Neutrophil (primary cell): ENCODE data around the gene SH3D19.

Experiments
- H3K27ac ChIP-seq: fragments of 200-600 bp; sonication (generic); 2 replicates; pipeline ENCODE4 v1.5.1; 2016; ENCODE audit warnings: mild to moderate bottlenecking, moderate library complexity
- H3K27me3 ChIP-seq: fragments of 200-600 bp; sonication (generic); 2 replicates; pipeline ENCODE4 v1.6.0; 2016; ENCODE audit warnings: mild to moderate bottlenecking
- H3K36me3 ChIP-seq: fragments of 200-600 bp; sonication (generic); 2 replicates; pipeline ENCODE4 v1.5.1; 2017
- H3K4me1 ChIP-seq, 2 experiments: fragments of 200-600 bp in 1 of 2; sonication (generic) in 1 of 2; 1 replicate in 1 of 2; 2 replicates in 1 of 2; pipeline versions ENCODE4 v1.5.1 to v1.6.1; 2013 to 2016; ENCODE audit warnings: low read depth in 1 of 2, low read length in 1 of 2, mild to moderate bottlenecking in 1 of 2, moderate library complexity in 1 of 2; ENCODE audit not compliant: control insufficient read depth in 1 of 2, insufficient read depth in 1 of 2
- H3K4me3 ChIP-seq, 2 experiments: fragments of 200-600 bp in 1 of 2; sonication (generic) in 1 of 2; 1 replicate in 1 of 2; 2 replicates in 1 of 2; pipeline ENCODE4 v1.5.1; 2013 to 2016; ENCODE audit warnings: low read depth in 1 of 2, low read length in 1 of 2, mild to moderate bottlenecking in 1 of 2, moderate library complexity in 1 of 2
- H3K9me3 ChIP-seq: fragments of 200-600 bp; sonication (generic); 2 replicates; pipeline ENCODE4 v1.5.1; 2016
- TF ChIP-seq, protein P1 (sequence below): fragments of 200-600 bp; sonication (generic); IDR thresholded peaks from 2 replicates; pipeline ENCODE4 v1.5.1; 2016; ENCODE audit warnings: antibody characterized with exemption

The SH3D19 gene

DNA sequence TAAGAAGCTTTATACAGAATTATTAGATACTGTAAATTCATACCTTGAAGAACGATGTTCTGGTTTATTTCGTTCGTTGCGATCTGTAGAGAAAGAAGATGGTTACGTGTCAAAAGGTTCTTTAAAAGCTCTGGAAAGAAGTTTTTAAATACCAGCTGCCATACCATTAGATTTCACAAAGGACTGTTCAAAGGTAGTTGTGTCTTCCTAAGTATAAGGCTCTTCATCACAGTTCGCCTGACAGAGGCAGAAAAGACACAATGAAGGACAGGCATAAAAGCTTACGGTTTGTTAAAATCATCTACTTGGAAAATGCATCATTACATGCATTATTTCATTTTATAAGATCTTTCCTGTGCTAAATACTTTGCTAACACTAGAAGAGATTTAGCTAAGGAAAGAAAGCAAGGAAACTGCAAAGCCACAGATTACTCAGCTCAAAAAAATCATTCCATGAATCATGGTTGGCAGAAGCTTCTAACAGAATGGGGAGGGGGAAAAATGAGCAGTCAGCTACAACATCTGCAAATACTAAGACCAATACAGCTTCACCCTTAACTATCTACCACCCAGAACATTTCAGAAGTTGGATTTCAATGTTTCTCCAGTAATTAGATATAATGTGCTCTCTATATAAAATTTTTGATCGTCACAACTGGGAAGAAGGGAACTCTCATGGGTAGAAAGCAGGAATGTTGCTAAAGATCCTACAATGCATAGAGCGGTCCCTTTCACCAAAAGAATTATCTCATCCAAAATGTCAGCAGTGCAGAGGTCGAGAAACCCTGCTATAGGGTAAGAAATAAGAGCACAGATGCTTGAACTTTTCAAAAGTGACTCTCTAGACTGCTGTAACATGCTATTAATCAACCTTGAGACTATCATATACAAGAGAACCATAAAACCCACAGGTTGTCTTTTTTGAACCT is 99.1 kb downstream of the SH3D19 start:
- no peaks in the 10 kb centered on the region for H3K9me3 ChIP-seq
- TF ChIP-seq, protein P1, sequence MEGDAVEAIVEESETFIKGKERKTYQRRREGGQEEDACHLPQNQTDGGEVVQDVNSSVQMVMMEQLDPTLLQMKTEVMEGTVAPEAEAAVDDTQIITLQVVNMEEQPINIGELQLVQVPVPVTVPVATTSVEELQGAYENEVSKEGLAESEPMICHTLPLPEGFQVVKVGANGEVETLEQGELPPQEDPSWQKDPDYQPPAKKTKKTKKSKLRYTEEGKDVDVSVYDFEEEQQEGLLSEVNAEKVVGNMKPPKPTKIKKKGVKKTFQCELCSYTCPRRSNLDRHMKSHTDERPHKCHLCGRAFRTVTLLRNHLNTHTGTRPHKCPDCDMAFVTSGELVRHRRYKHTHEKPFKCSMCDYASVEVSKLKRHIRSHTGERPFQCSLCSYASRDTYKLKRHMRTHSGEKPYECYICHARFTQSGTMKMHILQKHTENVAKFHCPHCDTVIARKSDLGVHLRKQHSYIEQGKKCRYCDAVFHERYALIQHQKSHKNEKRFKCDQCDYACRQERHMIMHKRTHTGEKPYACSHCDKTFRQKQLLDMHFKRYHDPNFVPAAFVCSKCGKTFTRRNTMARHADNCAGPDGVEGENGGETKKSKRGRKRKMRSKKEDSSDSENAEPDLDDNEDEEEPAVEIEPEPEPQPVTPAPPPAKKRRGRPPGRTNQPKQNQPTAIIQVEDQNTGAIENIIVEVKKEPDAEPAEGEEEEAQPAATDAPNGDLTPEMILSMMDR = no peak
- no peaks in the 10 kb centered on the region for H3K4me1 ChIP-seq
- no peak overlapping the region for H3K27ac ChIP-seq
- no peaks in the 10 kb centered on the region for H3K36me3 ChIP-seq
- peaks cover 3% of the 10 kb centered on the region for H3K27me3 ChIP-seq
- H3K4me3 ChIP-seq = no peak overlapping the region

DNA sequence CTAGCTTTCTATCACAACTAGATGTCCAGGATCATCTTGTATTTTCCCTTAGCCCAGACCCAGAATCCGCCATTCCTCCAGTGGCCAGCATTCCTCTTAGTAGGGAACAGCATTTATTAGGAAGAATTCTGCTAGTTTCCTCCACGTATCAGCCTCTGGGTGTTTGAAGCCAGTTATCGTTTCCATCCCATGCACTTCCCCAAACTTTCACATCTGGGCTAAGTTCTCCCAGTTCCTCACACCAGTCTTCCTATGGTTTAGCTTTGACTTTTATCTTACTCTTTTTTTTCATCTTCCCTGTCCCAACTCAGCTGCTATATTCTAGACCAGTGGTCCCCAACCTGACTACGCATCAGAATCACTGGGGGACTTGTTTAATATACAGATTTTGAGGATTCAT is 101.9 kb downstream of the SH3D19 start:
- Histone ChIP-seq H3K9me3 (no peaks in the 10 kb centered on the region), H3K4me3 (no peak overlapping the region), H3K36me3 (no peaks in the 10 kb centered on the region), H3K27ac (no peak overlapping the region), H3K4me1 (no peaks in the 10 kb centered on the region), H3K27me3 (peaks cover 3% of the 10 kb centered on the region)
- TF ChIP-seq, protein P1 = no peak

DNA sequence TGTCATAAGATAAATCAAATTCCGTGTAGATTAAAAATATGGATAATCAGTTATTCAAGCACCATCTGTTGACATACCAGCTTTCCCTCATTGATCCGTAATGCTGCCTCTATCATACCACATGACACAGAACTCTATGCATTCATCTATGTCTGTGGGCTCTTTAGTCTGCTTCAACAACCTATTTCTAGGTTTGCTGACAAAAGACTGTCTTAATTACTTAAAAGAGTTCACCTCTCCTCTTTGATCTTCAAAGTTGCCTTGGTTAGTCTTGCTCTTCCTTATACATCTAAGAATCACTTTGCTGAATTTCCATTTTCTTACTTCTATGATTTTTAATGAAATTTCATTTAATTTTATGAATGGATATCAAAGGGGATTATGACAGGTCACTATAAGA is 105.5 kb downstream of the SH3D19 start:
- Histone ChIP-seq H3K4me1 (no peaks in the 10 kb centered on the region), H3K36me3 (no peaks in the 10 kb centered on the region), H3K27me3 (no peaks in the 10 kb centered on the region), H3K4me3 (no peak overlapping the region), H3K27ac (no peak overlapping the region), H3K9me3 (no peaks in the 10 kb centered on the region)
- TF ChIP-seq, protein P1 = no peak

DNA sequence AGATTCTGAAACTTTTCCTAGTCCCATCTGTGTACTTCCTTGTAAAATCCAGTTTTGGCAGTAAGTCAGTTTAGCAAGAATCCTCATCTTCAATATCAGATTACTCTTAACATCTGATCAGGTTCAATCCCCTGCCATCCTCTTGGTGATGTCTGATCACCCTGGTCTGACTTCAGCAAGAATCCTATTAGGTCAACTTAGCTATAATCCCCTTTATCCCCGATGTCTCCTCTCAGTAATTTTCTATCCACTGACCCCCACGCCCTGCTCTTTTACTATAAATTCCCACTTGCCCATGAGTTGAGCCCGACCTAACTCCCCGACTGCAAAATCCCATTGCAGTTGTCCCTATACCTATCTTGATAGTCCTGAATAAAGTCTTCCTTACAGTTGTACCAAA is 106.3 kb downstream of the SH3D19 start:
- no peak overlapping the region for H3K4me3 ChIP-seq

DNA sequence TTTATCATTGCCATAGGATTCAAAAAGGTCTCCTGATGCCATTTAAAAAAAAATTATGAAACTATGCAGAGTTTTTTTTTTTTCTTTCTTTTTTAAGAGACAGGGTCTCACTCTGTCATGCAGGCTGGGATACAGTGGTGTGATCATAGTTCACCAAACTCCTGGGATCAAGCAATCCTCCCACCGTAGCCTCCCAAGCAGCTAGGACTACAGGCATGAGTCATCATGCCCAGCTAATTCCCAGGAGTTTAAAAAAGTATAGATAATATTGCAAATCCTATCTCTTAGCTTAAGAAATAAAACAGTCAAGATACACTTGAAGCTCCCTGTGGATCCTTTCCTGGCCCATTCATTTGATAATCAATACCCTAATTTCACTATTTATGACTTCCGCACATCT is 107.1 kb downstream of the SH3D19 start:
- H3K36me3 ChIP-seq = no peaks in the 10 kb centered on the region
- no peaks in the 10 kb centered on the region for H3K4me1 ChIP-seq
- no peak overlapping the region for H3K27ac ChIP-seq
- H3K27me3 ChIP-seq = no peaks in the 10 kb centered on the region
- H3K4me3 ChIP-seq = no peak overlapping the region
- TF ChIP-seq, protein P1 = no peak
- no peaks in the 10 kb centered on the region for H3K9me3 ChIP-seq

More for the DNA sequence above, 106.3 kb downstream of the SH3D19 start:
- no peaks in the 10 kb centered on the region for H3K27me3 ChIP-seq
- H3K36me3 ChIP-seq = no peaks in the 10 kb centered on the region
- no peaks in the 10 kb centered on the region for H3K4me1 ChIP-seq
- TF ChIP-seq, protein P1 = no peak
- no peak overlapping the region for H3K27ac ChIP-seq
- no peaks in the 10 kb centered on the region for H3K9me3 ChIP-seq
